Skeletal muscle satellite cell (primary cell): ENCODE data around the gene CITED4.
A peak's percentile ranks its signal among the peaks of the same experiment; 100 is the strongest.

Experiments
- H3K27me3 ChIP-seq: 2 replicates; pipeline ENCODE4 v1.7.0; 2013; ENCODE audit warnings: low read length; ENCODE audit not compliant: control insufficient read depth, insufficient read depth
- H3K36me3 ChIP-seq: 2 replicates; pipeline ENCODE4 v1.7.0; 2013; ENCODE audit warnings: mild to moderate bottlenecking, control low read depth, low read length; ENCODE audit not compliant: insufficient read depth
- H3K4me1 ChIP-seq: 2 replicates; pipeline ENCODE4 v1.7.0; 2013; ENCODE audit warnings: low read length; ENCODE audit not compliant: control insufficient read depth, insufficient read depth
- H3K4me2 ChIP-seq: 2 replicates; pipeline ENCODE4 v1.7.0; 2013; ENCODE audit warnings: mild to moderate bottlenecking, low read length
- H3K4me3 ChIP-seq: 2 replicates; pipeline ENCODE4 v1.7.0; 2013; ENCODE audit warnings: low read length
- H3K9ac ChIP-seq: 2 replicates; pipeline ENCODE4 v1.7.0; 2013; ENCODE audit warnings: mild to moderate bottlenecking, low read depth, low read length, moderate library complexity
- H3K9me3 ChIP-seq: replicated peaks from 2 replicates; pipeline ENCODE4 v1.7.0; 2013; ENCODE audit warnings: mild to moderate bottlenecking, control low read depth, low read length

Gene CITED4

DNA sequence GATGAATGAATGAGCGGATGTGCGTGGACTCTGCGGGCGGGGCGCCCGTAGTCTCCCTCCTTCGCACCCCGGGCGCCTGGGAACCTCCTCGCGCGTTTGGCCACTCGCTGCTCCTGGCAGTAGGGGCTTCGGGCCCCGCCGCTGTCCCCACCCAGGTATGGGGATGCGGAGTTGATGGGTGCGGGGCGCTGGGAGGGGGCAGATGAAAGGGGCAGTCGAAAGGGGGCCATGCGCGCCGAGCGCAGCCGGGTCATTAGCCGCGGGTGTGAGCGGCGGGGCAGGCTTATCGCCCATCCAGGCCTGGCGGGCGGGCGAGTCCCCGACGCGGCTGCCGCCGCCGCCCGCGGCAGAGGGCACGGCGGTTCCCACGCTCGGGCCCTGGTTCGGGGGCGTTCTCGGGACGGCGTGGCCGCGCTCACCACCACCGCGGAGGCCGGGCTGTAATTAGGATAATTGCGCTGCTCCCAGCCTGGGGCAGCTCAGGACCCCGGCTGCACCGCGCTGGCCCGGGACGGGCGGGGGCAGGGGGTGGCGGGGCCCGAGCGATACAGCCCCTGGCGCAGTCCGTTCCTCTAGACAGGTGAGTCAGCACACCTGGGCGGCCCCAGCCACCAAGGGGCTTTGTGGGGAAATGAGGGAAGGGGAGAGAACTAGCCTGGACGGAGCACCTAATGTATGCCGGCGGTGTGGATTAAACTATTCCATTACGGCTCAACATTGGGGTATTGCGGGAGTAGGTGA, 22.1 kb upstream of the CITED4 start:
- Histone ChIP-seq H3K4me2 (no peak overlapping the region), H3K9me3 (no peaks in the 10 kb centered on the region), H3K36me3 (no peaks in the 10 kb centered on the region), H3K27me3 (no peaks in the 10 kb centered on the region), H3K9ac (no peak overlapping the region), H3K4me1 (peaks cover 22% of the 10 kb centered on the region), H3K4me3 (no peak overlapping the region)

DNA sequence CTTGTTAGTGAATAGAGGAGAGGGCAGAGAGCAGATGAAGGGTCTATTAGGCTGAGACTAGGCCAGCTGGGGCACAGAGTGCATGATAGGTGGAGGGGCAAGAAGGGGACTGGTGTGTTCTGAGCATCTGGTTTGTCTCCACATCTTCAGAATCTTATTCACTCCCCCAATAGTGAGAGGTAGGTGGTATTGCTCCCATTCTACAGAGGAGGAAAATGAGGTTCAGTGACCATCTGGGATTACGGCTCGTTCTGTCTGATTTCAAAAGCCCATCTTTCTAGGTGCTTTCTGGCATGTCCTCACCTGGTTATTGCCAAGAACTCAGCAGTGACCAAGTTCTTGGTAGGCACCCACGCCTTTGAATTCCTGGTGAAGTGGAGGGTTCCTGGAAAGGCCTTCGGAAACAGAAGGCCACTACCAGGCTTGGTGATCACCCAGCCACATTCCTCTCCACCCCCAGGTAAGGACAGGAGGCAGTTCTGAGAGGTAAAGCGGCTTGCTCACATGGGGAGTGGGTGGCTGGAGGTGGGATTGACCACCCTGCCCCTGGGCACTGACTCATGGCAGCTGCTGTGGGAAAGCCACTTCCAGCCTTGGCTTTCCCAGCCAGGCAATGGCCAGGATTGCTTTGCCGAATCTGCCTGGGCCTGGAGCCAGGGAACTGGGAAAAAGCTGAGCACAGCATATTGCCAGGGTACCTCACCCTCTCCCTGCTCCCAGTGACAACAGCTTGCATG, 18.8 kb upstream of the CITED4 start:
- Histone ChIP-seq H3K9ac (no peak overlapping the region), H3K4me1 (peaks cover 54% of the 10 kb centered on the region), H3K4me2 (no peak overlapping the region)

DNA sequence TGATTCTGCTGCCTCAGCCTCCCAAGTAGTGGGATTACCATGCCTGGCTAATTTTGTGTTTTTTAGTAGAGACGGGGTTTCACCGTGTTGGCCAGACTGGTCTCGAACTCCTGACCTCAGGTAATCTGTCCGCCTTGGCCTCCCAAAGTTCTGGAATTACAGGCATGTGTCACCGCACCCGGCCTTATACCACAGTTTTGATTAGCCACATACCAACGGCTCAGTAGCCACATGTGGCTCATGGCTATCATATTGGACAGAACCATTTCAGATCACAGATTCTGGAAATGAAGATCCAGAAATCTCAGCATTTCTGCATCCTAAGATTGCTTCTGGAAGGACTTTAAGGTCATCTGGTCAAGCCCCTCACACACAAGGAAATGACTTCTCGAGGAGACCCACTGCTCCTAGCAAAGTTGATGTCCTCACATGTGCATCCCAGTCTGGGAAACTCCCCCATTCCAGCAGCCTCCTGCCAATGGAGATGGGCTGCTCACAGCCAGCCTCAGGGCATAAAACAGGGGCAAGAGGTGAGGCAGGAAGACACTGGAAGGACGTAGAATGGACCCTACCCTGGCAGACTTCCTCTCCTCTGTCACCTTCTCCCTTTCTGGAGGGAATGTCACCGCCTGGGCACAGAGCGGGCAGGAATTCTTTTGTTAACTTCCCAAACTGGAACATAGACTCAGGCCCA, 17.5 kb upstream of the CITED4 start:
- Histone ChIP-seq H3K9me3 (peaks cover 5% of the 10 kb centered on the region), H3K4me1 (peaks cover 65% of the 10 kb centered on the region), H3K9ac (no peak overlapping the region), H3K36me3 (no peaks in the 10 kb centered on the region), H3K4me3 (no peak overlapping the region), H3K4me2 (no peak overlapping the region), H3K27me3 (no peaks in the 10 kb centered on the region)

More for the DNA sequence above, 18.8 kb upstream of the CITED4 start:
- Histone ChIP-seq H3K9me3 (peaks cover 5% of the 10 kb centered on the region), H3K4me3 (no peak overlapping the region), H3K36me3 (no peaks in the 10 kb centered on the region), H3K27me3 (no peaks in the 10 kb centered on the region)

DNA sequence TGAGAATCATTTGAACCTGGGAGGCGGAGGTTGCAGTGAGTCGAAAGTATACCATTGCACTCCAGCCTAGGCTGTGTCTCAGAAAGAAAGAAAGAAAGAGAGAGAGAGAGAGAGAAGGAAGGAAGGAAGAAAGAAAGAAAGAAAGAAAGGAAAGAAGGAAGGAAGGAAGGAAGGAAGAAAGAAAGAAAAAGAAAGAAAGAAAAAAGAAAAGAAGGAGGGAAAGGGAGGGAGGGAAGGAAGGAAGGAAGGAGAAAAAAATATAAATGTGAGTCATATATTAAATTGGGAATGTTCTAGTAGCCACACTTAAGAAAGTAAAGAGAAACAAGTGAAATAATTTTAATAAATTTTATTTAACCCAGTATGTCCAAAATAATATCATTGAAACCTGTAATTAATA, 16.7 kb upstream of the CITED4 start:
- H3K4me2 ChIP-seq, result no peak overlapping the region
- no peaks in the 10 kb centered on the region for H3K36me3 ChIP-seq
- no peak overlapping the region for H3K4me3 ChIP-seq
- no peak overlapping the region for H3K9ac ChIP-seq
- H3K9me3 ChIP-seq, result peaks cover 5% of the 10 kb centered on the region
- H3K27me3 ChIP-seq, result no peaks in the 10 kb centered on the region
- H3K4me1 ChIP-seq, result peaks cover 68% of the 10 kb centered on the region

DNA sequence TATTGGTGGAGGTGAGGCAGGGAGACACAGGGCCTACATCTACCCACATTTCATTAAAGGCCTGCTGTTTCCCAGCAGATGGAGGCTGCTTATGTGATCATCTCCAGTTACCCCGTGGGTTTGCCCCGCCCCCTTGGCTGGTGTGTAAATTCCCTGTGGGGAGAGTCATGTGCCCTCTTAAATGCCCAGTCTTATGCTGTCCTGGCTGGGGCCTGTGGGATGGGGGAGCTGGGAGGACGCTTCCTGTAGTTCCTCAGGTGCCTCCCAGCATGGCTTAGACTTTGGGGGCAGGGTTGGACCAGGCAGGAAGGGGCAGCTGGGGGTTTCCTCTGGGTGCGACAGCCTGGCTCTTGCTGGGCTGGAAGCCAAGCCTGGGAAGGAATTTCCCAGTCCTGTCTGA, 15.5 kb upstream of the CITED4 start:
- Histone ChIP-seq H3K9ac (peak overlapping the region; percentile 80), H3K4me1 (peaks cover 80% of the 10 kb centered on the region), H3K36me3 (no peaks in the 10 kb centered on the region), H3K27me3 (no peaks in the 10 kb centered on the region), H3K4me2 (peak overlapping the region; percentile 47), H3K9me3 (peaks cover 5% of the 10 kb centered on the region), H3K4me3 (peak overlapping the region; percentile 7)

DNA sequence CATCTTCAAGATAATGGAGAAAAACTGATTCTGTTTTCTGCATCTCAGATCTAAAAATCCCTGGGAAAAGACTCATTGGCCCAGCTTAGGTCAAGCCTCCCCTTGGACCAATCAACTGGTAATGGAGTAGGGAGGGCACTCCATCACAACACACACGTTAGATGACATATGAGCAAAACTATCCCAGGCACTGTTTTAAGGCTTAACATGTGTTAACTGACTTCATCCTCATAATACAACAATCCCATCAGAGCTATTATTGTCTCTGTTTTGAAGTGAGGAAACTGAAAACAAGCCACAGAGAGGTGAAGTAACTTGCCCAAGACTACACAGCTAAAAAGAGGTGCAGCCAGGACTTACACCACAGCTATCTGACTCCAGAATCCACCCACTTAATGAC, 14.7 kb upstream of the CITED4 start:
- Histone ChIP-seq H3K27me3 (no peaks in the 10 kb centered on the region), H3K4me1 (peaks cover 87% of the 10 kb centered on the region), H3K9ac (peak overlapping the region; percentile 80), H3K4me3 (peak overlapping the region; percentile 7), H3K9me3 (peaks cover 5% of the 10 kb centered on the region), H3K4me2 (no peak overlapping the region), H3K36me3 (no peaks in the 10 kb centered on the region)

DNA sequence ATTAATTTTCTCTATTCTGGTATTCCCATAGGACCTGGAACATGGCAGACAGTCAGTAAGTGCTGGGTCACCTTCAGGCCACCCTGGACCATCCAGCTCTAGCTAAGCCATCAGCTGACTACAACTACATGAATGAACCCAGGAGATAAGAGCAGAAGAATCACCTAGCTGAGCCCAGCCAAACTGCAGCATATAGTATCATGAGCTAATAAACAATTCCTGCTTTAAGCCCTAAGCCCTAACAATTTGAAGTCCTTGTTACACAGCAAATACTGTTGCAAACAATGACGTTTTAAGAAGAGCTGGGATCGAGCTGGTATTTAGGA, 14.2 kb upstream of the CITED4 start:
- Histone ChIP-seq H3K4me1 (peaks cover 84% of the 10 kb centered on the region), H3K4me2 (no peak overlapping the region), H3K36me3 (no peaks in the 10 kb centered on the region), H3K9ac (peak overlapping the region; percentile 80), H3K9me3 (peaks cover 5% of the 10 kb centered on the region), H3K4me3 (no peak overlapping the region), H3K27me3 (no peaks in the 10 kb centered on the region)

DNA sequence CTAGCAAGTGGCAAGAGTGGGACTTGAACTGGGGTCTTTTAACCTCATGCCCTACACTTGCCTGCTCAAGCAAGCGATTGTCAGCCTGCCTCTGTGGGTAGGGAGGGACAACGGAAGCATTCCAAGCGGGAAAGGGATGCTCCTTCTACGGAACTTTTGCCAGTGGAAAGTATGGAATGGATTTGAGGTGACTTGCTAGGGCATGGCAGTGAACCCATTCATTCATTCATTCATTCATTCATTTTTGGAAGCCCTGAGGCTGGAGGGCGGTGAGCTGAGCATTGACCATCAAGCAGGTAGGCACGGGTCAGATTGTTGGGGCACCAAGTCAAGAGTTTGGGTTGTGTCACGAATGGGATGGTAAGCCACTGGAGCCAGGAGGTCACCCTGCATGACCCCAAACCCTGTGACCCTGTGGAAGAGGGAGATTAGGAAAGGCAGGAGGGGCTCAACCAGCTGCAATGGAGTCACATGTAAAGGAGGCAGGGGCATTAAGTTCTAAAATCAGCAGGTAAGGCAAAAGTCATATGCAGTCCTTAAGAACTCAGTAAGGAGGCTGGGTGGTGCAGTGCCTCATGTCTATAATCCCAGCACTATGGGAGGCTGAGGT, 11.8 kb upstream of the CITED4 start:
- peaks cover 66% of the 10 kb centered on the region for H3K4me1 ChIP-seq
- H3K9ac ChIP-seq, result no peak overlapping the region

DNA sequence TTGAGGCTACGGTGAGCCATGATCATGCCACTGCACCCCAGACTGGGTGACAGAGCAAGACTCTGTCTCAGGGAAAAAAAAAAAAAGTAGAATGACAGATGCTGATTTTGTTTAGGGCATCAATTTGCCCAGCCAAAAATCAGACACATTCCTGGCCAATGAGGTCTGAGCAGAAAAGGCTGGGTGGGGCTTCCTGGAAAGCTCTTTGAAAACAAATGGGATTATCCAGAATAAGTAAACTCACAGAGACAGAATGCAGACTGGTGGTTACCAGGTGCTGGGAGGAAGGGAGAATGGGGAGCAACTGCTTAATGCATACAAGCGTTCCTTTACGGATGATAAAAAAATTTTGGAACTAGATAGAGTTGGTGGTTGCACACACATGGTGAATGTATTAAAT, 10.1 kb upstream of the CITED4 start:
- Histone ChIP-seq H3K9ac (no peak overlapping the region), H3K36me3 (no peaks in the 10 kb centered on the region), H3K27me3 (no peaks in the 10 kb centered on the region), H3K4me1 (peaks cover 60% of the 10 kb centered on the region), H3K4me3 (no peak overlapping the region), H3K9me3 (peaks cover 5% of the 10 kb centered on the region), H3K4me2 (no peak overlapping the region)

More for the DNA sequence above, 11.8 kb upstream of the CITED4 start:
- no peak overlapping the region for H3K4me3 ChIP-seq
- no peak overlapping the region for H3K4me2 ChIP-seq
- no peaks in the 10 kb centered on the region for H3K36me3 ChIP-seq
- no peaks in the 10 kb centered on the region for H3K27me3 ChIP-seq
- peaks cover 5% of the 10 kb centered on the region for H3K9me3 ChIP-seq

DNA sequence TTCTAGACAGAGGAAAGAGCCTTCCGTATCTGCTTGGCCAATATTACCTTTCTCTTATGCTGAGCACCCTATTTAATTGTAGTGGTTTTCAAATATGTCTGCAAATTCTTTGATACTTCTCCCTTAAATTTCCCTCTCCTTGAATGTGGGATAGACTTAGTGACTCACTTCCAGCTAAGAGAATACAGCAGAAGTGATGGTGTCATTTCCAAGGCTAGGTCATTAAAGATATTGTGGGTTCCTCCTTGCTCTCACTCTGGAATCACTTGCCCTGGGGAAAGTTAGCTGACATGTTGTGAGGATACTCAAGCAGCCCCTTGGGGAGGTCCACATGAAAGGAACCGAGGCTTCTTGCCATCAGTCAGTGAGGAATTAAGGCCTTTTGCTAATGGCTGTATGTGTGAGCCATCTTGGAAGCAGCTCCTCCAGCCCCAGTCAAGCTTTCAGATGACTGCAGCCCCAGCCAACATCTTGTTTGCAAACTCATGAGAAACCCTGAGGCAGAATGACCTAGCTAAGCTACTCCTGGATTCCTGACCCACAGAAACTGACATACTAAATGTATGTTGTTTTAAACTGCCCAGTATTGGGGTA, 8.1 kb upstream of the CITED4 start:
- Histone ChIP-seq H3K9me3 (no peaks in the 10 kb centered on the region), H3K4me3 (no peak overlapping the region), H3K4me2 (no peak overlapping the region), H3K4me1 (peaks cover 46% of the 10 kb centered on the region), H3K27me3 (no peaks in the 10 kb centered on the region), H3K36me3 (no peaks in the 10 kb centered on the region), H3K9ac (no peak overlapping the region)

DNA sequence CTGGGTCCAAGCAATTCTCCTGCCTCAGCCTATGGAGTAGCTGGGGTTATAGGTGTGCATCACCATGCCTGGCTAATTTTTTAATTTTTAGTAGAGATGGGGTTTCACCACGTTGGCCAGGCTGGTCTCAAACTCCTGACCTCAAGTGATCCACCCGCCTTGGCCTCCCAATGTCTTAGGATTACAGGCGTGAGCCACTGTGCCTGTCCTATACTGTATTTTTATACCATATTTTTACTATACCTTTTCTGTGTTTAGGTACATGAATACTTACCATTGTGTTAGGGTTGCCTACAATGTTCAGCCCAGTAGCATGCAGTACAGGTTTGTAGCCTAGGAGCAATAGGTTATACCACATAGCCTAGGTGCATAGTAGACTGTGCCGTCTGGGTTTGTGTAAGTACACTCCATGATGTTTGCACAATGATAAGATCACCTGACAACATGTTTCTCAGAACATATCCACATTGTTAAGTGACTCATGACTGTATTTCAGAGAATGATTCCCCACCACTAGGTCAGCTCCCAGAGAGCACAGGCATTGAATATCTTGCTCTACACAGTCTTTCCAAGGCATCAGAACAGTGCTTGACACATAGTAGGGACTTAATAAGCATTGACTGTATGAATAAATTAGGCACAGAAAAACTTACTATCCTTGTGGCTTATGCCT, 6.0 kb upstream of the CITED4 start:
- Histone ChIP-seq H3K4me2 (no peak overlapping the region), H3K9ac (no peak overlapping the region), H3K4me3 (no peak overlapping the region), H3K36me3 (no peaks in the 10 kb centered on the region), H3K4me1 (peaks cover 34% of the 10 kb centered on the region), H3K27me3 (no peaks in the 10 kb centered on the region), H3K9me3 (no peaks in the 10 kb centered on the region)
